Prostate gland (tissue), 2 donors: ENCODE data around the gene ATMIN. TPM values are rescaled to one million over a fixed set of nuclear protein-coding genes. Genes with fewer than 3 reads are reported as not detected.

ENCODE experiments used
- DNase-seq: peaks from one replicate; pipeline ENCODE4 v3.0.0-alpha.2; 2019; ENCODE audit warnings: low spot score
- H3K27ac ChIP-seq, 2 donors: fragments of 200-600 bp; sonication (generic); 2 replicates each; pipeline ENCODE4 v1.5.1; 2017 to 2019
- H3K27me3 ChIP-seq: fragments of 200-600 bp; sonication (generic); replicated peaks from 2 replicates; pipeline ENCODE4 v1.5.1; 2019; ENCODE audit not compliant: insufficient read depth
- H3K36me3 ChIP-seq, 2 donors: fragments of 200-600 bp; sonication (generic); 1 replicate in 1 of 2; 2 replicates in 1 of 2; pipeline versions ENCODE4 v1.5.1 to v1.8.1; 2017 to 2019
- H3K4me1 ChIP-seq: fragments of 200-600 bp; sonication (generic); replicated peaks from 2 replicates; pipeline ENCODE4 v1.5.1; 2019
- H3K4me3 ChIP-seq, 2 donors: fragments of 200-600 bp; sonication (generic); 2 replicates each; pipeline ENCODE4 v1.5.1; 2017 to 2019
- H3K9me3 ChIP-seq: fragments of 200-600 bp; sonication (generic); 2 replicates; pipeline ENCODE4 v1.5.1; 2017
- CTCF ChIP-seq, 4 experiments: fragments of 200-600 bp in 2 of 4; fragments of 450-650 bp in 2 of 4; sonication (generic) in 2 of 4; IDR thresholded peaks; 1 replicate in 3 of 4; 2 replicates in 1 of 4; pipeline ENCODE4 v1.5.1; 2016 to 2019; ENCODE audit warnings: antibody characterized with exemption in 4 of 4, mild to moderate bottlenecking in 2 of 4, moderate library complexity in 2 of 4
- POLR2A ChIP-seq: fragments of 450-650 bp; IDR thresholded peaks from one replicate; pipeline ENCODE4 v1.6.1; 2016; ENCODE audit warnings: antibody characterized with exemption, mild to moderate bottlenecking
- POLR2AphosphoS5 ChIP-seq: sonication (generic); formaldehyde crosslinking; IDR thresholded peaks from one replicate; pipeline ENCODE4 v1.6.1; 2017; ENCODE audit warnings: antibody characterized with exemption
- WGBS: methylation state at CpG from one replicate; pipeline ENCODE4 v1.1.5; 2018; 5-methylcytosine and 5-hydroxymethylcytosine counted together
- intact Hi-C: fragments of 100-400 bp; cut with DNase I; formaldehyde crosslinking; loops from one replicate; pipeline ENCODE4 v1.14.2; 2022
- total RNA-seq, 2 donors: library from RNA; depleted of rRNA; stranded (reverse); fragments of >200 nt; gene quantifications; one replicate each; pipeline ENCODE4 v1.1.0, GENCODE V29; 2016

The ATMIN gene
- total RNA-seq, 2 donors from 2014 or later: 47.1 to 62.4 TPM

- Histone ChIP-seq H3K4me3 (peak overlapping the region in 1 of 2 donors; percentile 6), H3K27me3 (no peaks in the 10 kb centered on the region), H3K9me3 (no peaks in the 10 kb centered on the region), H3K36me3 (no peaks in the 10 kb centered on the region), H3K27ac (peak overlapping the region; percentile 57 to 63), H3K4me1 (peaks cover 11% of the 10 kb centered on the region)
- no peak for TF ChIP-seq CTCF (IDR thresholded peaks at IDR 0.05)
- TF ChIP-seq POLR2A: no peak
- no peak for TF ChIP-seq POLR2AphosphoS5
- 75% methylated on average over 11 of the region's 11 CpGs for WGBS
- no peak for DNase-seq
- intact Hi-C loops: loop anchor here (10.0 kb wide), 1 partner anchor 71 kb away; the partner anchor contains the start of gene C16orf46
Measured at GRCh38 chr16:81003610-81004460, 31.8 kb upstream of the ATMIN start.

- H3K27ac ChIP-seq: peak overlapping the region; percentile 57 to 63
- H3K36me3 ChIP-seq: no peaks in the 10 kb centered on the region
- H3K27me3 ChIP-seq: no peaks in the 10 kb centered on the region
- 60% methylated on average over 14 of the region's 14 CpGs for WGBS
- peaks cover 11% of the 10 kb centered on the region for H3K4me1 ChIP-seq
- peak; percentile 56 for DNase-seq
- TF ChIP-seq POLR2AphosphoS5: peak; percentile 16
- TF ChIP-seq POLR2A: no peak
- TF ChIP-seq CTCF (IDR thresholded peaks at IDR 0.05): peak in 3 of 4 experiments; percentile 74 to 82 (median 76)
- H3K9me3 ChIP-seq: no peaks in the 10 kb centered on the region
- peak overlapping the region in 1 of 2 donors; percentile 6 for H3K4me3 ChIP-seq
- intact Hi-C loops: loop anchor here (10.0 kb wide), 1 partner anchor 70 kb away; the partner anchor contains the start of gene C16orf46
Measured at GRCh38 chr16:81004646-81005353, 30.8 kb upstream of the ATMIN start.

GRCh38 chr16:81005610-81006161 lies 30.0 kb upstream of the ATMIN start:
- Histone ChIP-seq H3K4me1 (peaks cover 11% of the 10 kb centered on the region), H3K27me3 (no peaks in the 10 kb centered on the region), H3K9me3 (no peaks in the 10 kb centered on the region), H3K36me3 (no peaks in the 10 kb centered on the region), H3K4me3 (peak overlapping the region; percentile 86 to 99), H3K27ac (peak overlapping the region; percentile 98 to 99)
- no peak for TF ChIP-seq POLR2A
- no peak for TF ChIP-seq POLR2AphosphoS5
- no peak for TF ChIP-seq CTCF (IDR thresholded peaks at IDR 0.05)
- 24% methylated on average over 18 of the region's 18 CpGs for WGBS
- intact Hi-C loops: loop anchor here (2.0 to 10.0 kb wide), 2 partner anchors 69 to 91 kb away; partner anchors contain the start of genes C16orf46 and GCSH
- no peak for DNase-seq

GRCh38 chr16:81006211-81006812 lies 29.3 kb upstream of the ATMIN start:
- 0% methylated on average over 41 of the region's 50 CpGs for WGBS
- TF ChIP-seq POLR2A (no peak), POLR2AphosphoS5 (no peak), CTCF (IDR thresholded peaks at IDR 0.05) (no peak)
- intact Hi-C loops: loop anchor here (2.0 to 10.0 kb wide), 2 partner anchors 68 to 90 kb away; partner anchors contain the start of genes C16orf46 and GCSH
- DNase-seq: peak; percentile 61
- Histone ChIP-seq H3K4me3 (peak overlapping the region; percentile 86 to 99), H3K36me3 (no peaks in the 10 kb centered on the region), H3K9me3 (no peaks in the 10 kb centered on the region), H3K27me3 (no peaks in the 10 kb centered on the region), H3K4me1 (peaks cover 11% of the 10 kb centered on the region), H3K27ac (peak overlapping the region; percentile 98 to 99)
